HG02588 (cell line): Measurements from ENCODE around the gene CTSS.
"Not testable (repeated sequence)": the region's sequence is repeated elsewhere in the genome, so short reads cannot be mapped to it uniquely, and the experiment has no call there.

ENCODE experiments used
- ATAC-seq: cut with Tn5 transposase; IDR thresholded peaks from one replicate; pipeline ENCODE4 v1.9.1; 2021; ENCODE audit warnings: mild to moderate bottlenecking, moderate library complexity; ENCODE audit not compliant: unreplicated experiment

CTSS gene

DNA sequence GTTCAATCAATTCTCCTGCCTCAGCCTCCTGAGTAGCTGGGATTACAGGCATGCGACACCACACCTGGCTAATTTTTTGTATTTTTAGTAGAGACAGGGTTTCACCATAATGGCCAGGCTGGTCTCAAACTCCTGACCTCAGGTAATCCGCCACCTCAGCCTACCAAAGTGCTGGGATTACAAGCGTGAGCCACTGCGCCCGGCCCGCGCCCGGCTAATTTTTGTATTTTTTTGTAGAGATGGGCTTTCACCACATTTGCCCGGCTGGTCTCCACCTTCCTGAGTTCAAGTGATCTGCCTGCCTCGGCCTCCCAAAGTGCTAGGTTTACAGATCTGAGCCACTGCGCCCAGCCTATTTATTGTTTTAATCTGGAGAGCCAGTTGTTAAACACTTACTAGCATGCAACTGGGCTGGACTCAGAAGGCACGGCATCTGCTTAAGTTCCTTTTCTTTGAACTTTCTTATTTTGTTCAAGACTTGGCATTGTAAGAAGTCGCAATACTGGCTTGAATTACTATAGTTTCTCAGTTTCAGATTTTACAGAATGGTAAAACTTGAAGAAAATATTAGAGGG is 10.4 kb upstream of the CTSS start:
- ATAC-seq, result not testable (repeated sequence)

DNA sequence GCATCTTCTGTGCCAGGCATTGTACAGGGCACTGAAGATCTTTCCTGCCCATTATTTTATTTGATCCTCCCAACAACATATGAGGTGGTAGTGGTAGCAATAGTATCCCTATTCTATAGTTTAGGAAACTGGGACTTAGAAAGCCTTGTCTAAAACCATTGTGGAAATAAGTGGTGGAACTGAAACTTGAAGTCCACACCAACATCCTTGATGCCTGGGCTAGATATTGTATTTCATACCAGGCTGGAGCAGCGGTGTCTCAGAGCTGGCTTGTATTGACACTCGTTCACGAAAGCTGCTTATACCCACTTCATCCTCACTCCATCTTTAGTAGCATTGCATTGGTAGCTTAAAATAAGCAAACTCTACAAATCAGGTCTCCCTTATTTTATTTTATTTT is 9.7 kb upstream of the CTSS start:
- no peak for ATAC-seq

DNA sequence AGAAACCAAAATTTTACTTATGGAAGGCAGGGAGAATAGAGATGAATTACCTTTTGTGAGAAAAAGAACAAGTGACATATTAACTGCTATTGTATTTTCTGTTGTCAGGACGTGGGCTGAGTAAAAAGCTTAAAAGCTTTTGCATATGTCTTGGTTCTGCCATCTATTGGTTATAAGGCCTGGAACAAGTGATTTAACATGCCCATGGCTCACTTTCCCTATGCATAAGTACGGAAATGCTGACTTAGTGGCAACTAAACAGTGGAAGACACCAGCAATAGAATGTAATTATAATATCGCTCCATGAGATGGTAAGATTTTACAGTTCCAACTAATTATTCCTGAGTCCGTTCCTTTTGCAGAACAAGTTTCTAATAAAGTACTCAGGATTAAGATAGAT is 6.7 kb upstream of the CTSS start:
- ATAC-seq, result no peak

DNA sequence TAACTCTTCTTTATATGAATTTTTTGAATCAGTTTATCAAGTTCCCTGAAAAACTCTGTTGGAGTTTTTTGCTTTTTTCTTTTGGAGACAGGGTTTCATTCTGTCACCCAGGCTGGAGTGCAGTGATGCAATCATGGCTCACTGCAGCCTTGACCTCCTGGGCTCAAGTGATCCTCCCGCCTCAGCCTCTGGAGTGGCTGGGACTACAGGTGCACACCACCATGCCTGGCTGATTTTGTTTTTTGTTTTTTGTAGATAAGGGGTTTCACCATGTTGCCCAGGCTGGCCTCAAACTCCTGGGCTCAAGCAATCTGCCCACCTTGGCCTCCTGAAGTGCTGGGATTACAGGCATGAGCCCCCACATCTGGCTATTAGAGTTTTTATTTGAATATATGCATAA is 2.1 kb upstream of the CTSS start:
- ATAC-seq, result not testable (repeated sequence)

DNA sequence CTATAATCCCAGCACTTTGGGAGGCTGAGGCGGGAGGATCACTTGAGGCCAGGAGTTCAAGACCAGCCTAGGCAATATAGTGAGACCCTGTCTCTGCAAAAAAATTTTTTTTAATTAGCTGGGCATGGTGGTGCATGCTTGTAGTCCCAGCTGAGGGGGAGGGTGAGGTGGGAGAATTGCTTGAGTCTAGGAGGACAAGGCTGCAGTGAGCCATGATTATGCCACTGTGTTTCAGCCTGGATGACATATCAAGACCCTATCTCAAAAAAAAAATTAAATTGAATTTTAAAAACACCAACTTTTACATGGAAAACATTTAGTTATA is 361 bp upstream of the CTSS start:
- ATAC-seq, result not testable (repeated sequence)

DNA sequence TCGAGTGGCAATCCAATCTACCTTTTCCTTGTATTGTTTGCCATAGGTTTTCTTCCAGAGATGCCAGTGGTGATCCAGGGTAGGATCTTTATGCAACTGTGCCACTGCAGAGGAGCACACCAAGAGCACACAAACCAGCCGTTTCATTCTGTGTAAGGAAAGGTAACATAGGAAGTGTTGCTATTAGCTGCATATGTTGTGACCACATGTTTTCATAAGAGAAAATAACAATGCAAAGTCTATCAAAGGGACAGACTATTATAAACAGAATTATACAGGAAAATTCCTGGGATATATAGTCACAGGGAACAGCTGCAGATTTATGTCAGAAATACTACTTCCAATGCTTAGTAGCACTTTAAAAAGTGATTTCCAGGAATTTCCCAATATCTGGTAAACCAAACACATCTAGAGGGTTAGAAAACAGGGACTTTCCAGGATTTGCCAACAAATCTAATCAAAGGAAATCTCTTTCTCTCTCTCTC is 919 bp downstream of the CTSS start:
- no peak for ATAC-seq

DNA sequence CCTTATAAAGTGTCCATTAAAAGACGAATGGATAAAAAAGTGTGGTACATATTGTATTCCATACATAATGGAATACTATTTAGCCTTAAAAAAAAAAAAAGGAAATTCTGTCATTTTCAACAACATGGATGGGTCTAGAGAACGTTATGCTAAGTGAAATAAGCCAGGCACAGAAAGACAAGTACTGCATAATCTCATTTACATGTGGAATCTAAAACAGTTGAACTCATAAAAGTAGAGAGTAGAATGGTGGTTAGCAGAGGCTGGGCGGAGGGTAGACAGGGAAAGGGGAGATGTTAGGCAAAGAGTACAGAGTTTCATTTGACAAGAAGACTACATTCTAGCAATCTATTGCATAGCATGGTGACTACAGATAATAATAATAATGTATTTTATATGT is 2.6 kb downstream of the CTSS start:
- no peak for ATAC-seq

DNA sequence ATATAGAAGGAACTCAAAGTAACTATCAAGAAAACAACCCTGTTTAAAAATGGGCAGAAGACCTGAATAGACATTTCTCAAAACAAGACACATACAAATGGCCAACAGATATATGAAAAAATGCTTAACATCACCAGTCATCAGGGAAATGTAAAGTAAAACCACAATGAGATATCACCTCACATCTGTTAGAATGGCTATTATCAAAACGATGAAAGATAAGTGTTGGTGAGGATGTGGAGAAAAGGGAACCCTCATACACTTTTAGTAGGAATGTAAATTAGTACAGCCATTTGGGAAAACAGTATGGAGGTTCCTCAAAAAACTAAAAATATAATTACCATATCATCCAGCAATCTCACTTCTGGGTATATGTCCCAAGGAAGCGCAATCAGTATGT is 3.0 kb downstream of the CTSS start:
- no peak for ATAC-seq

DNA sequence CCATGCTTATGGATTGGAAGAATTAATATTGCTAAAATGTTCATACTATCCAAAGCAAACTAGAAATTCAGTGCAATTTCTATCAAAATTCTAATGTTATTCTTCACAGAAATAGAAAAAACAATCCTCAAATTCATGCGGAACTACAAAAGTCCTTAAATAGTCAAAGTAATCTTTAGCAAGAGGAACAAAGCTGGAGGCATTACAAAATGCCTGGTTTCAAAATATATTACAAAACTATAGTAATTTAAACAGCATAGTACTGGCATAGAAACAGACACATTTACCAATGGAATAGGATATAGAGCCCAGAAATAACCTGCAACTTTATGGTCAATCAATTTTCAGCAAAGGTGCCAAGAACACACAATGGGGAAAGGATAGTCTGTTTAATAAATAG is 3.8 kb downstream of the CTSS start:
- no peak for ATAC-seq

DNA sequence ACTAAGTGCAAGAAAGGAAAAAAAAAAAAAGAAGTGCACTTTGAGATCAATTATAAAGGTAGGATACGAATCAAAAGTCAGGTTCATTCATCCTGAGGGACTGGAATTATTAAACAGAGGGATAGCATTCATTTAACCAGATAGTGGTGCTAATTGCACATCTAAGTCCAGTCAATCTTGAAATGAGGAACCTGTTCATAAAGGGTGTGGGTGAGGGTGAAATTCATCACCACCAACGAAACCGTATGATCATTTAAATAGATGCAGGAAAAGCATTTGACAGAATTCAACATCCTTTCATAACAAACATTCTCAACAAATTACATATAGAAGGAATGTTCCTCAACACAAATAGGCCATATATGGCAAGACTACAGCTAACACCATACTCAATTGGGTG is 5.6 kb downstream of the CTSS start:
- no peak for ATAC-seq

DNA sequence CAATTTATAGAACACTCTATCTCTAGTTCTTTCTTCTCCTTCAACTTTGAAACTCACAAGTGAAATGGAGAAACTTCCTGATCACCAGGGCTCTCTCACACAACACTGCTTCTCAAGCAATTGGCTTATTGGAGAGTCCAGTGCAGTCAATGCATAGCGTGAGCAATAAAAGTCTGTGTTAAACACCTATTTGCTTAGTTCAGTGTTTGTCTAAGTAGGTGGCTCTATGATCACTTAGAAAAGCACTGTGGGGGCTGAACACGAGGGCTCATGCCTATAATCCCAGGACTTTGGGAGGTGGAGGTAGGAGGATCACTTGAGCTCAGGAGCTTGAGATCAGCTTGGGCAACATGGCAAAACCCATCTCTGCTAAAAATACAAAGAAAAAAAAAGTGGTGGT is 12.2 kb downstream of the CTSS start:
- ATAC-seq, result no peak

DNA sequence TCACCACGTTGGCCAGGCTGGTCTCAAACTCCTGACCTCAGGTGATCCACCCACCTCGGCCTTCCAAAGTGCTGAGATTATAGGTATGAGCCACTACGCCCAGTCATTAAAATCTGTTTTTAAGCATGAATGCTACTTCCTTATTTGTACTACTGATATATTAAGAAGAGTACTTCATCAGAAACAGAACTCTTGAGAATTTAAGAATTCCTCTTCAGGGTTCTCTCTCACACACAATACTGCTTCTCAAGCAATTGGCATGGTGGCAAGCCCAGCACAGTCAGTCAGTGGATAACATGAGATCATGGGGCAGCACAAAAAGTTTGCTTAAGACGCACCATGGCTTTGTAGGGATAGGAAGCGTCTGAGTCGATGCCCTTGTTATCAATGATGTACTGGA is 14.1 kb downstream of the CTSS start:
- no peak for ATAC-seq

DNA sequence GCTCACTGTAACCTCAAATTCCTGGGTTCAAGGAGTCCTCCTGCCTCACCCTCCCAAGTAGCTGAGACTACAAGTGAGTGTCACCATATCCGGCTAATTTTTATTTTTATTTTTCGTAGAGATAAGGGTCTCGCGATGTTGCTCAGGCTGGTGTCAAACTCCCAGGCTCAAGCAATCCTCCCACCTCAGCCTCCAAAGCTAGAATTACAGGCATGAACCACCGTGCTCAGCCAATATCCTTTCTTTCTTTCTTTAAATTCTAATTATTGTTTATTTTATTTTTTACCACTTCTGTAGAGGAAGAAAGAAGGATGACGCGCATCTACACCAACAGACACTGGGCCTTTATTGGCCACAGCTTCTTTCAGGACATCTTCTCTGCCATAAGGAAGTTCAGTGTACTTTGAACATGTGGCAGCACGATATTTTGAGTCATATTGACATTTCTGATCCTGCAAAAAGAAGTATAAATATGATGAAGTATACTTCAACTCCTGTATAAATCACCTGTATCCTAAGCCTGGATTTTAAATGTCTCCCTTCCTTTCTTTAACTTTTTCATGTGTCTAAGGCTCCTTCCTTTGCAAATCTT is 15.8 kb downstream of the CTSS start:
- no peak for ATAC-seq

DNA sequence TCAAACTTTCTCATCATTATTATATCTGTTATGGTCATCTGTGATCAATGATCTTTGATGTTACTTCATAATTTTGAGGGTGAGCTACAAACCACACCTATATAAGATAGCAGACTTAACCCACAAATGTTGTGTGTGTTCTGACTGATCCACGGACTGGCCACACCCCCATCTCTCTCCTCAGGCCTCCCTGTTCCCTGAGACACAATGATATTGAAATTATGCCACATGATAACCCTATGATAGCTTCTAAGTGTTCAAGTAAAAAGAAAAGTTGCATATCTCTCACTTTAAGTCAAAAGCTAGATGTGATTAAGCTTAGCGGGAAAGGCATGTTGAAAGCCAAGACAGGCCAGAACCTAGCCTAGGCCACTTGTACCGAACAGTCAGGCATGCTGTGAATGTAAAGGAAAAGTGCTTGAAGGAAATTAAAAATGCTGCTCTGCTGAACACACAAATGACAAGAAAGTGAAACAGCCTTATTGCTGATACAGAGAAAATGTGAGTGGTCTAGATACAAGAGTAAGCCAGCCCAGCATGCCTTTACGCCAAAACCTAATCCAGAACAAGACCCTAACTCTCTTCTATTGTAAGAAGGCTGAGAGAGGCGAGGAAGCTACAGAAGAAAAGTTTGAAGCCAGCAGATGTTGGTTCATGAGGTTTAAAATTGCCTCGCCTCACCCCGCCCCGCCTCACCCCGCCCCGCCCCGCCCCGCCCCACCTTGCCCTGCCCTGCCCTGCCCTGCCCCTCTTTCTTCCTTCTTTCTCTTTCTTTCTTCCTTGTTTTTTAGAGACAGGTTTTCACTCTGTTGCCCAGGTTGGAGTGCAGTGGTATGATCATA is 16.5 kb downstream of the CTSS start:
- no peak for ATAC-seq

DNA sequence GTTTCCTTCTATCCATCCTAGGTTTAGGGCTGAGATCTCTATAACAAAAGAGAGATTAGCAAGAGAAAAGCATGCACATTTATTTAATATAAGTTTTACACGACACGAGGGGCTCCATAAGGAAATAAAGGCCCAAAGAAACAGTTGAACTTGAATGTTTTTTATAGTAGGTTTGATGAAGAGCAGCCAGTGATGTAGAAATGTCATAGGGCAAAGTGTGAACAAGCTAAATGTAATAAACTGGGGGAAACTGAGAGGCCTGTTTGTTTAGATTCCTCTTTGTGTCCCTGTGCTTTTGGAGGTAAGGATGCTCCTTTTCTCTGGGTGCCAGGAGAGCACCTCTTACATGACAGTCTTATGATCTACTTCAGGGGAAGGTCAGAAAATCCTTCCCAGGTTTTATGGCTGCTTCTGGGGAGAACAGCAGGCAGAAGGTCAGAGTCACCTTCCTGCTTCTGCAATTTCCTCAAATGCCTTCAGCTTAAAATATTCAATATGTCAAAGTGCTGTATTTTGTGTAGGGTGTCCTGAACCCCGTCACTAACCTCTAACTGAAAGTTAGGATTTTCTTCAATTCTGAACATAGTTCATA is 35.4 kb downstream of the CTSS start:
- ATAC-seq, result no peak

DNA sequence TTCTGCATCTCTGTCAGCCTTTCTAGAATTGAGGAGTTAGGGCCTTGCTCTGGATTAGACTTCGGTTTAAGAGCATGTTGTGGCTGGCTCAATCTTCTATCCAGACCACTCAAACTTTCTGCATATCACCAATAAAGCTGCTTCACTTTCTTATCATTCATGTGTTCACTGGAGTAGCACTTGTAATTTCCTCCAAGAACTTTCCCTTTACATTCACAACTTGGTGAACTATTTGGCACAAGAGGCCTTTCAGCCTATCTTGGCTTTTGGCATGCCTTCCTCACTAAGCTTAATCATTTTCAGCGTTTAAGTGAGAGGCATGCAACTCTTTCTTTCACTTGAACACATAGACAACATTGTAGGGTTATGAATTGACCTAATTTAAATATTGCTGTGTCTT is 41.2 kb downstream of the CTSS start:
- no peak for ATAC-seq

DNA sequence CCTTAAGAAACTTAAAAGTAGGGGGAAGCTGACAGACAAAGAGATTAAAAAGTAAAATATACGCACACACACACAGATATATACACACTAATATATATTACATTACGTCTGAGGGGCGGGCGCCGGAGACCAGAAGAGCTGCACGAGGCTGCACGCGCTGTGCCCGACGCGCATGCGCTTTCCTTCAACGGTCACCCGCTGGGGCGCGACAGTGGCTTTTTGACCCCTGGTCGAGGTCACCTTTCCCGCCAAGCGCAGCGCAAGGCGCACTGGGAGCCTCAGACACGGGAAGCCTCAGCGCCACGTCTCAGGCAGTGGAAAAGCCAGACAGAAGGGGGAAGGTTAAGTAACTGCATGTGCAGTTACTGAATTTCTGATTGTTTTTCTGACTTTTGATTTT is 44.9 kb downstream of the CTSS start, which contains the start of gene HORMAD1:
Gene HORMAD1 (minus strand): TSS at position 193 of the 400 bp plus-strand sequence. CDS start 1,390 bp downstream, outside the sequence.
- ATAC-seq, result no peak

DNA sequence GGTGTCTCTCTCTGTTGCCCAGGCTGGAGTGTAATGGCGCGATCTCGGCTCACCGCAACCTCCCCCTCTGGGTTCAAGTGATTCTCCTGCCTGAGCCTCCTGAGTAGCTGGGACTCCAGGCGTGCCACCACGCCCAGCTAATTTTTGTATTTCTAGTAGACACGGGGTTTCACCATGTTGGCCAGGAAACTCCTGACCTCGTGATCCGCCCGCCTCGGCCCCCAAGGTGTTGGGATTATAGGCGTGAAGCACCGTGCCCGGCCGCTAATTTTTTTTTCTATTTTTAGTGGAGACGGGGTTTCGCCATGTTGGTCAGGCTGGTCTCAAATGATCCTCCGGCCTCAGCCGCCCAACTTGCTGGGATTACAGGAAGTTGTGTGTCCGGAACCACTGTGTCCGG is 45.5 kb downstream of the CTSS start:
- no peak for ATAC-seq

DNA sequence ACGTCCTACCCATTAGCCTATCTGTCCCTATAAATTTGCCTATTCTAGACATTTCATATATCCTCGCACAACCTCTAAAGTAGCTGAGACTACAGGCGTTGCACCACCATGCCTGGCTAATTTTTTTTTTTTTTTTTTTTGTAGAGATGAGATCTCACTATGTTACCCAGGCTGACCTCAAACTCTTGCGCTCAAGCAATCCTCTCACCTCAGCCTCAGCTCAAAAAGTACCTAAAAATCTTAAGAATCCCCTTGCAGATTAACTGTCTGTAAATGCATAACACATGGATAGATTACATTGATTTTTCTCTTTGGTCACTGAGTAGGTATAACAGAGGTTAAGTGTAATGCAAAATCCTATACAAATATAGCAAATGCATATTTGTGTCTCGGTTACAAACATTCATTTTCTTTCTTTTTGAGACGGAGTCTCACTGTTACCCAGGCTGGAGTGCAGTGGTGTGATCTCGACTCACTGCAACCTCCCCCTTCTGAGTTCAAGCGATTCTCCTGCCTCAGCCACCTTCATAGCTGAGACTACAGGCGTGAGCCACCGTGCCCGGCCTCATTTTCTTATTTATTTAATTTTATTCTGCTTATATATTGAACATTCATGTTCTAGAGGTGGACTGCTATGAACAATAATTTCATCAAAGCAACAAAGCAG is 47.2 kb downstream of the CTSS start:
- no peak for ATAC-seq

DNA sequence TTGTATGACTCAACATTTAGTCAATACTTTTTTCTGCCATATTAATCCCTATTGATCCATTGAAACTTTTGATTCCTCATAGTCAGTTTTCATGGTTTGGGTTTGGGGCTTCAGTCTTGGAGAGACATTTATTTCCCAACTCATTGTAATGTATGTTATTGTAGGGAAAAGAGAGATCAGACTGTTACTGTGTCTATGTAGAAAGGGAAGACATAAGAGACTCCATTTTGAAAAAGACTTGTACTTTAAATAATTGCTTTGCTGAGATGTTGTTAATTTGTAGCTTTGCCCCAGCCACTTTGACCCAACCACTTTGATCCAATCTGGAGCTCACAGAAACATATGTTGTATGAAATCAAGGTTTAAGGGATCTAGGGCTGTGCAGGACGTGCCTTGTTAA is 56.5 kb downstream of the CTSS start:
- not testable (repeated sequence) for ATAC-seq

DNA sequence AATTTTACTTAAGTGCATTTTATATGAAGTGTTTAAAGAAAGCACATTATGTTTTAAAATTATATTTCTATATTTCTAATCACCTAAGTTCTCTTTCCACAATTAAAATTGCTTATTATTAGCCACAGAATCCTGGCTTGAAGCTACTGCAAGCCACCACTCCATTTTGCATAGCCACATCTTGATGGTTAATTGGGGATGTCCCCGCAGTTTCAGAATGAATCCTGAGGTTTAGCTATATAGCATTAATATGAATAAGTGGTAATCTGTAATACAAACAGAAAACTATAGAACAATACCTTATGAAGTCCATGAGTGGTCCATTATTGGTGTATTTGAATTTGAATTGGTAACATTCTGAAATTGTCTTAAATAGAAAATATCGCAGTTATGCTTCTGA is 57.0 kb downstream of the CTSS start:
- ATAC-seq, result peak; percentile 50
